K562 (cell line): ENCODE measurements around the gene CUX1. TPM values are rescaled to one million over a fixed set of nuclear protein-coding genes. Genes with fewer than 3 reads are reported as not detected.

Experiments used
- ATF7 ChIP-seq: fragments of 450-650 bp; IDR thresholded peaks from 2 replicates; pipeline ENCODE4 v1.7.1; 2014; ENCODE audit warnings: mild to moderate bottlenecking, moderate library complexity
- DEAF1 ChIP-seq: fragments of 450-650 bp; formaldehyde crosslinking; IDR thresholded peaks from 2 replicates; pipeline ENCODE4 v1.4.0; 2020; ENCODE audit warnings: mild to moderate bottlenecking, moderate library complexity
- HCFC1 ChIP-seq: IDR thresholded peaks from 2 replicates; pipeline ENCODE4 v1.6.1; 2012; ENCODE audit warnings: low read depth, low read length, improper control_type of control experiment
- HDAC1 ChIP-seq, 2 experiments: fragments of 450-650 bp; IDR thresholded peaks; 2 replicates each; pipeline ENCODE4 v1.6.1; 2016 to 2017; ENCODE audit warnings: inconsistent platforms in 1 of 2, mild to moderate bottlenecking in 1 of 2, moderate library complexity in 1 of 2
- JUND ChIP-seq, 2 experiments: IDR thresholded peaks; 2 replicates in 1 of 2; 3 replicates in 1 of 2; pipeline ENCODE4 v1.6.1; 2011; ENCODE audit warnings: borderline replicate concordance in 2 of 2, low read depth in 2 of 2, low read length in 2 of 2, improper control_type of control experiment in 1 of 2, missing biosample characterization in 1 of 2, missing genetic modification characterization in 1 of 2, missing genetic modification reagents in 1 of 2
- MED1 ChIP-seq: sonication (generic); formaldehyde crosslinking; IDR thresholded peaks from 2 replicates; pipeline ENCODE4 v1.8.1; 2023; ENCODE audit warnings: missing genetic modification reagents, borderline replicate concordance
- NR3C1 ChIP-seq: sonication (generic); formaldehyde crosslinking; IDR thresholded peaks from 2 replicates; pipeline ENCODE4 v1.8.1; 2022; ENCODE audit warnings: missing genetic modification reagents
- PHTF2 ChIP-seq: fragments of 250-450 bp; sonication (Bioruptor Pico); IDR thresholded peaks from 2 replicates; pipeline ENCODE4 v1.5.0; 2021; ENCODE audit warnings: mild to moderate bottlenecking
- RBBP5 ChIP-seq: fragments of 200-600 bp; sonication (generic); IDR thresholded peaks from 2 replicates; pipeline ENCODE4 v1.6.1; 2012; ENCODE audit warnings: borderline replicate concordance, mild to moderate bottlenecking, low read length, control low read depth, inconsistent platforms; ENCODE audit not compliant: insufficient read depth, poor library complexity, severe bottlenecking
- RBM14 ChIP-seq: fragments of 200-400 bp; formaldehyde crosslinking; IDR thresholded peaks from 2 replicates; pipeline ENCODE4 v1.6.1; 2018; ENCODE audit warnings: low read depth, mild to moderate bottlenecking, low read length, moderate library complexity, borderline replicate concordance; ENCODE audit not compliant: insufficient read depth
- SIN3A ChIP-seq, 2 experiments: fragments of 150-350 bp in 1 of 2; IDR thresholded peaks; 2 replicates each; pipeline ENCODE4 v1.6.1; 2011 to 2016; ENCODE audit warnings: borderline replicate concordance in 2 of 2, low read depth in 2 of 2, low read length in 2 of 2, mild to moderate bottlenecking in 2 of 2, moderate library complexity in 2 of 2; ENCODE audit not compliant: control insufficient read depth in 1 of 2
- SIX5 ChIP-seq, 2 experiments: IDR thresholded peaks; 2 replicates each; pipeline ENCODE4 v1.6.1; 2011; ENCODE audit warnings: low read length in 2 of 2, borderline replicate concordance in 1 of 2, low read depth in 1 of 2, mild to moderate bottlenecking in 1 of 2, moderate library complexity in 1 of 2; ENCODE audit not compliant: insufficient read depth in 1 of 2
- THAP12 ChIP-seq: fragments of 250-450 bp; sonication (Bioruptor Pico); IDR thresholded peaks from 2 replicates; pipeline ENCODE4 v1.9.0; 2021; ENCODE audit warnings: mild to moderate bottlenecking, inconsistent platforms
- ZBTB17 ChIP-seq: fragments of 450-650 bp; formaldehyde crosslinking; IDR thresholded peaks from 2 replicates; pipeline ENCODE4 v1.4.0; 2020; ENCODE audit warnings: mild to moderate bottlenecking
- ZNF124 ChIP-seq: sonication (generic); formaldehyde crosslinking; IDR thresholded peaks from 2 replicates; pipeline ENCODE4 v1.8.1; 2022; ENCODE audit warnings: missing genetic modification reagents
- ZNF133 ChIP-seq: fragments of 250-450 bp; sonication (Bioruptor Pico); IDR thresholded peaks from 2 replicates; pipeline ENCODE4 v1.4.0; 2020; ENCODE audit warnings: mild to moderate bottlenecking
- ZNF507 ChIP-seq: conservative IDR thresholded peaks from 2 replicates; pipeline ENCODE4 v1.6.1; 2017; ENCODE audit warnings: missing genetic modification characterization, missing compliant biosample characterization
- polyA plus RNA-seq, 8 experiments: library from polyadenylated mRNA; depleted of rRNA in 4 of 8; stranded (reverse) in 5 of 8; unstranded in 3 of 8; fragments of >200 nt; fragmentation: Nextera tagmentation in 2 of 8; fragmentation: Illumina TruSeq in 1 of 8; extraction: Ambion mirVana in 2 of 8; extraction: Trizol in 1 of 8; gene quantifications; 2 replicates each; pipeline versions ENCODE4 v1.2.1 to v1.2.3, GENCODE V29; 2011 to 2014; ENCODE audit warnings: inconsistent platforms in 1 of 8, missing spikeins in 1 of 8
- total RNA-seq, 7 experiments: library from RNA; depleted of rRNA in 6 of 7; stranded (reverse); fragments of >200 nt in 6 of 7; fragmentation: Illumina TruSeq in 2 of 7; extraction: Trizol in 2 of 7; gene quantifications; 2 replicates each; pipeline versions ENCODE4 v1.2.1 to v1.2.3, GENCODE V29; 2011 to 2021; ENCODE audit warnings: low replicate concordance in 1 of 7
- TF ChIP-seq, protein P1 (sequence below): IDR thresholded peaks from 3 replicates; pipeline ENCODE4 v1.6.1; 2011; ENCODE audit warnings: borderline replicate concordance, mild to moderate bottlenecking; ENCODE audit not compliant: insufficient read length, insufficient read depth

The CUX1 gene
- total and polyA plus RNA-seq, 9 of the 15 experiments (the other 6 are each of a cell fraction or from before 2014, with no cell fraction given), result 3.6 to 55.3 (median 25.2) TPM

- peak in 1 of 2 experiments; percentile 39; a peak in 1 of 4 replicates for TF ChIP-seq SIN3A (IDR thresholded peaks at IDR 0.05; ENCODE audit: borderline replicate concordance in 2 of 2, control insufficient read depth in 1 of 2, low read depth in 2 of 2, low read length in 2 of 2)
- TF ChIP-seq RBBP5, result no peak
- peak; percentile 70; the same call in 1 of the 2 replicates for TF ChIP-seq ZBTB17 (CRISPR knock-in tag)
- peak; percentile 12; the same call in 1 of the 2 replicates for TF ChIP-seq ZNF133
- TF ChIP-seq NR3C1 (CRISPR knock-in tag), result no peak
- TF ChIP-seq, protein P1, sequence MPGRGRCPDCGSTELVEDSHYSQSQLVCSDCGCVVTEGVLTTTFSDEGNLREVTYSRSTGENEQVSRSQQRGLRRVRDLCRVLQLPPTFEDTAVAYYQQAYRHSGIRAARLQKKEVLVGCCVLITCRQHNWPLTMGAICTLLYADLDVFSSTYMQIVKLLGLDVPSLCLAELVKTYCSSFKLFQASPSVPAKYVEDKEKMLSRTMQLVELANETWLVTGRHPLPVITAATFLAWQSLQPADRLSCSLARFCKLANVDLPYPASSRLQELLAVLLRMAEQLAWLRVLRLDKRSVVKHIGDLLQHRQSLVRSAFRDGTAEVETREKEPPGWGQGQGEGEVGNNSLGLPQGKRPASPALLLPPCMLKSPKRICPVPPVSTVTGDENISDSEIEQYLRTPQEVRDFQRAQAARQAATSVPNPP, result no peak
- TF ChIP-seq JUND (IDR thresholded peaks at IDR 0.05; ENCODE audit: borderline replicate concordance, low read depth, low read length), result 0 out of 2 replicates have a peak, but pooled peaks have one; percentile 7
- TF ChIP-seq JUND (tag; IDR thresholded peaks at IDR 0.05; ENCODE audit: borderline replicate concordance, low read depth, low read length), result no peak
- no peak for TF ChIP-seq SIX5 (IDR thresholded peaks at IDR 0.05; ENCODE audit: borderline replicate concordance in 1 of 2, insufficient read depth in 1 of 2, low read depth in 1 of 2, low read length in 2 of 2)
- TF ChIP-seq DEAF1, result no peak
- no peak for TF ChIP-seq MED1 (CRISPR knock-in tag)
- 0 out of 2 replicates have a peak, but pooled peaks have one; percentile 15 for TF ChIP-seq ATF7
- TF ChIP-seq PHTF2 (CRISPR knock-in tag), result no peak
- TF ChIP-seq HDAC1 (IDR thresholded peaks at IDR 0.05), result peak in 1 of 2 experiments; percentile 61; a peak in 1 of 4 replicates
- no peak for TF ChIP-seq ZNF124 (CRISPR knock-in tag)
- TF ChIP-seq ZNF507 (tag), result no peak
- TF ChIP-seq HCFC1, result peak; percentile 23; the same call in 1 of the 2 replicates
- TF ChIP-seq RBM14, result 0 out of 2 replicates have a peak, but pooled peaks have one; percentile 53
- TF ChIP-seq THAP12 (CRISPR knock-in tag), result 0 out of 2 replicates have a peak, but pooled peaks have one; percentile 62
Measured at GRCh38 chr7:102286237-102287110, 469.0 kb downstream of the CUX1 start, which contains the start of gene SH2B2 (continued).
